HepG2 (cell line): ENCODE data around the gene PPP1R12B. TPM values are rescaled to one million over a fixed set of nuclear protein-coding genes. Genes with fewer than 3 reads are reported as not detected.
"Not testable (repeated sequence)": the region's sequence is repeated elsewhere in the genome, so short reads cannot be mapped to it uniquely, and the experiment has no call there.

Experiments
- ATAC-seq: fragments of 200-7000 bp; cut with Tn5 transposase; 3 replicates; pipeline ENCODE4 v1.9.1; 2020; ENCODE audit warnings: mild to moderate bottlenecking, moderate library complexity
- BruUV-seq: library from RNA; stranded (reverse); fragments of 400-500 nt; replicated peaks from 2 replicates; lab custom pipeline; 2021; lab: Mats Ljungman, UMichigan
- CTCF ChIA-PET: fragments of 300-600 bp; formaldehyde crosslinking; extraction: SDS; loops from one replicate; lab custom pipeline; 2021; ENCODE audit warnings: low total read pairs, inconsistent platforms, low intra/inter-chr PET ratio; lab: Yijun Ruan, JAX
- POLR2A ChIA-PET: fragments of 350-600 bp; sonication (Branson Sonifier 250); formaldehyde crosslinking; loops from one replicate; lab custom pipeline; 2020; ENCODE audit warnings: antibody characterized with exemption, inconsistent platforms; lab: Yijun Ruan, JAX
- DNase-seq: peaks from one replicate; pipeline ENCODE4 v3.0.0-alpha.2; 2015; ENCODE audit warnings: low spot score
- FAIRE-seq: peaks from 3 replicates; lab custom pipeline; 2011; peaks lifted over from hg19 to GRCh38; lab: Jason Lieb, UNC
- H2AFZ ChIP-seq: one replicate; pipeline ENCODE4 v1.6.1; 2011; ENCODE audit warnings: low read length, inconsistent platforms
- H3K27ac ChIP-seq: fragments of 300-600 bp; 3 replicates; pipeline ENCODE4 v1.8.0; 2011; ENCODE audit warnings: mixed run types, mild to moderate bottlenecking, mixed read lengths, low read length, inconsistent platforms; ENCODE audit not compliant: insufficient read depth; ENCODE audit errors: extremely low read length
- H3K27me3 ChIP-seq, 2 experiments: fragments of 200-600 bp in 1 of 2; 2 replicates in 1 of 2; 3 replicates in 1 of 2; pipeline versions ENCODE4 v1.6.0 to v1.8.0; 2011; ENCODE audit warnings: low read length in 2 of 2, mild to moderate bottlenecking in 2 of 2, moderate library complexity in 2 of 2, inconsistent platforms in 1 of 2; ENCODE audit not compliant: insufficient read depth in 2 of 2, control insufficient read depth in 1 of 2
- H3K36me3 ChIP-seq, 2 experiments: fragments of 200-600 bp in 1 of 2; replicated peaks in 1 of 2; 2 replicates in 1 of 2; 3 replicates in 1 of 2; pipeline versions ENCODE4 v1.5.1 to v1.8.0; 2011; ENCODE audit warnings: low read length in 2 of 2, inconsistent platforms in 1 of 2; ENCODE audit not compliant: insufficient read depth in 2 of 2, control insufficient read depth in 1 of 2
- H3K4me1 ChIP-seq: 2 replicates; pipeline ENCODE4 v1.5.1; 2012; ENCODE audit warnings: low read length, inconsistent platforms; ENCODE audit not compliant: insufficient read depth
- H3K4me2 ChIP-seq: 2 replicates; pipeline ENCODE4 v1.6.0; 2011; ENCODE audit warnings: low read depth, low read length, inconsistent platforms
- H3K4me3 ChIP-seq, 3 experiments: fragments of 200-600 bp in 1 of 3; sonication (generic), shearing (Covaris generic) in 1 of 3; replicated peaks in 1 of 3; 2 replicates each; pipeline ENCODE4 v1.5.1; 2011 to 2016; ENCODE audit warnings: low read length in 3 of 3, inconsistent platforms in 2 of 3, low read depth in 2 of 3, mild to moderate bottlenecking in 2 of 3, control low read depth in 1 of 3, mixed read lengths in 1 of 3; ENCODE audit not compliant: insufficient read depth in 1 of 3
- H3K79me2 ChIP-seq: one replicate; pipeline ENCODE4 v1.6.1; 2011; ENCODE audit warnings: low read length, inconsistent platforms; ENCODE audit not compliant: insufficient read depth
- H3K9ac ChIP-seq: 2 replicates; pipeline ENCODE4 v1.6.0; 2011; ENCODE audit warnings: mild to moderate bottlenecking, low read depth, low read length, inconsistent platforms; ENCODE audit not compliant: insufficient read depth
- H3K9me3 ChIP-seq: 2 replicates; pipeline ENCODE4 v1.5.1; 2012; ENCODE audit warnings: mild to moderate bottlenecking, low read length
- H4K20me1 ChIP-seq: 2 replicates; pipeline ENCODE4 v1.6.0; 2011; ENCODE audit warnings: inconsistent platforms, mild to moderate bottlenecking, low read length, moderate library complexity; ENCODE audit not compliant: insufficient read depth
- FOSL2 ChIP-seq: sonication (generic); formaldehyde crosslinking; IDR thresholded peaks from 2 replicates; pipeline ENCODE4 v1.4.0; 2020; ENCODE audit warnings: missing genetic modification reagents
- WGBS: methylation state at CpG from one replicate; pipeline ENCODE4 v1.1.6; 2017; ENCODE audit warnings: low lambda C conversion rate; 5-methylcytosine and 5-hydroxymethylcytosine counted together
- in situ Hi-C: cut with HindIII; loops from 2 replicates; pipeline ENCODE4 v1.10.0; 2017; ENCODE audit warnings: low pct_unique_long_range_greater_than_20kb; ENCODE audit not compliant: extremely low pct_ligation_motif_present
- intact Hi-C: fragments of 100-400 bp; cut with micrococcal nuclease; formaldehyde crosslinking; loops from one replicate; pipeline ENCODE4 v1.10.0; 2022; ENCODE audit not compliant: unreplicated experiment
- polyA plus RNA-seq, 8 experiments: library from polyadenylated mRNA; depleted of rRNA in 3 of 8; stranded (reverse) in 7 of 8; unstranded in 1 of 8; fragments of >200 nt; fragmentation: Illumina TruSeq in 4 of 8; extraction: Trizol in 4 of 8; gene quantifications; 2 replicates each; pipeline versions ENCODE4 v1.2.1 to v1.2.3, GENCODE V29; 2011 to 2016; ENCODE audit warnings: low read depth in 4 of 8, missing spikeins in 1 of 8, mixed read lengths in 1 of 8; ENCODE audit not compliant: insufficient read depth in 1 of 8
- total RNA-seq, 5 experiments: library from RNA; depleted of rRNA; stranded (reverse); fragments of >200 nt; fragmentation: Illumina TruSeq; extraction: Trizol; gene quantifications; 2 replicates each; pipeline ENCODE4 v1.2.3, GENCODE V29; 2016; ENCODE audit warnings: low read depth in 1 of 5

PPP1R12B gene
- total and polyA plus RNA-seq, 2 of the 13 experiments (the other 11 are each of a cell fraction or from before 2014, with no cell fraction given), result 12.0 to 13.6 TPM

DNA sequence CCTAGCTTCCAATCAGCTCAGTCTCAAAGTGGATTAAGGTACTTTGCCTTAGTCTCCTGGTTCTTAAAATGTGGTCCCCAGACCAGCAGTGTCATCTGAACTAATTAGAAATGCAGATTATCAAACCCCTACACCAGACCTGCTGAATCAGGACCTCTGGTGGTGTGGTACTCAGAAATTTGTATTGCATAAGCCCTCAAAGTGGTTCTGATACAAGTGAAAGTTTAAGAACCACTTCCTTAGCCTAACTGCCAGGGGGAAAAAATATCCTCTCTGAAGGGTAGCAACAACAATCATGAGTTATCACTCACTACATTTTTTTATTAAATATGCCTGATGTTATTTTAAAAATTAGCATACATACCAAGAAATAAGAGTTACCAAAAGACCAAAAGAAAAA is 131.2 kb downstream of the PPP1R12B start:
- FAIRE-seq, H3K9me3 ChIP-seq, H3K4me2 ChIP-seq, POLR2A ChIA-PET, CTCF ChIA-PET, DNase-seq, H3K27ac ChIP-seq, in situ Hi-C loops, H2AFZ ChIP-seq, H4K20me1 ChIP-seq, H3K4me1 ChIP-seq, H3K4me3 ChIP-seq, H3K27me3 ChIP-seq, BruUV-seq, intact Hi-C loops, H3K79me2 ChIP-seq, H3K36me3 ChIP-seq, ATAC-seq, H3K9ac ChIP-seq: not testable (repeated sequence)

DNA sequence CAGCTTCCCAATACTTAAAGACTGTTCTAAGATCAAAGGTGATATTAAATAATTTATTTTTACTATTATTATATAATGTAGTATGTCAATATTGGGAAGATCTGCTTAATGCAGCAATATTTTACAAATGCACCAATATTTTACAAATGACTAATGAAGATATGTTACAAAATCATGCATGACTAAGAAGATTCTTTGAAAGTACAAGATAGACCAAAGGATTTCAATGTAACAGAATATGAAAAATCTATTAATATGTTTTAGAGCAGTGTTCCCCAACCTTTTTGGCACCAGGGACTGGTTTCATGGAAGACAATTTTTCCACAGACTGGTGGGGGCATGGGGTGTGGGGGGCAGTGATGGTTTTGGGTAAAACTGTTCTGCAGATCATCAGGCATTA is 132.1 kb downstream of the PPP1R12B start:
- H3K79me2 ChIP-seq, H3K27ac ChIP-seq, in situ Hi-C loops, H4K20me1 ChIP-seq, H3K4me3 ChIP-seq, H3K27me3 ChIP-seq, FAIRE-seq, ATAC-seq, BruUV-seq, H3K4me1 ChIP-seq, POLR2A ChIA-PET, H3K36me3 ChIP-seq, H3K4me2 ChIP-seq, H3K9ac ChIP-seq, H3K9me3 ChIP-seq, intact Hi-C loops, H2AFZ ChIP-seq, DNase-seq, CTCF ChIA-PET: not testable (repeated sequence)

DNA sequence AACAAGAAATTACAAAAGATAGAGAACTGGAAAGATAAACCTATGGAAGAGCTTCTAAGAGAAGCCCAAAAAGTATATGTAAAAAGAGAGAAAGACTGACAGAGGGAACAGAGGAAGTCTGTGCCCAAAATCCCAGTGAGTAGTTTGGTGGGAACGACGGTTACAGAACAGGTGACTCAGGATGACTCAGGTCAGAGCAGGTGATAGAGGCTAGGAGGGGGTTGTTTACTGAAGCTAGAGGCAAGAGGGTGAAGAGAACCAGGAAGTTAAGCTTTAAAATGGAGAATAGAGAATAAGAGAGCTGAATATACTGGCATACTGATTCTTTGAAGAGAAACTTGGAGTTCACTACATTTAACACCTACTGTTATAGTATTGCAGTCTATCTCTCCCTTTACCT is 134.9 kb downstream of the PPP1R12B start:
- H3K9ac ChIP-seq, POLR2A ChIA-PET, H3K27me3 ChIP-seq, ATAC-seq, FAIRE-seq, H3K4me3 ChIP-seq, in situ Hi-C loops, H4K20me1 ChIP-seq, CTCF ChIA-PET, intact Hi-C loops, H3K4me1 ChIP-seq, H3K9me3 ChIP-seq, H3K79me2 ChIP-seq, H3K36me3 ChIP-seq, H2AFZ ChIP-seq, H3K4me2 ChIP-seq, H3K27ac ChIP-seq, BruUV-seq: not testable (repeated sequence)
- DNase-seq, result peak; percentile 2
- TF ChIP-seq FOSL2 (CRISPR knock-in tag), result peak; percentile 56; the same call in 1 of the 2 replicates
- 71% methylated on average over 2 of the region's 2 CpGs for WGBS

DNA sequence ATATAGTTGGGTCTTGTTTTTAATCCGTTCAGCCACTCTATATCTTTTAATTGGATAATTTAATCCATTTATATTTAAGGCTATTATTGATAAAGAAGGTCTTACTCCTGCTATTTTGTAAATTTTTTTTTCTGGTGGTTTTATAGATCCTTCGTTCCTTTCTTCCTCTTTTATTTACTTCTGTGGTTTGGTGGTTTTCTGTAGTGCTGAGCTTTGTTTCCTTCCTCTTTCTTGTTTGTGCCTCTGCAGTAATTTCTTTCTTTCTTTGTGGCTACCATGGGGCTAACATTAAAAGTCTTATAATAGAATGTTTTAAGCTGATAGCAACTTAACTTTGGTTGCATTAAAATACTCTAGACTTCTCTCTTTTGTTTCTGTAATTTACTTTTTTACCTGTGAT is 135.5 kb downstream of the PPP1R12B start:
- intact Hi-C loops, H2AFZ ChIP-seq, H3K9me3 ChIP-seq, H3K9ac ChIP-seq, H3K4me3 ChIP-seq, H4K20me1 ChIP-seq, POLR2A ChIA-PET, H3K27ac ChIP-seq, DNase-seq, H3K79me2 ChIP-seq, H3K27me3 ChIP-seq, FAIRE-seq, ATAC-seq, H3K4me2 ChIP-seq, H3K4me1 ChIP-seq, in situ Hi-C loops, BruUV-seq, CTCF ChIA-PET, H3K36me3 ChIP-seq: not testable (repeated sequence)
- 95% methylated on average over 2 of the region's 2 CpGs for WGBS
